GM12878 (cell line): ENCODE results near the gene ZKSCAN2. TPM values are rescaled to one million over a fixed set of nuclear protein-coding genes. Genes with fewer than 3 reads are reported as not detected.

Source experiments
- ATAC-seq: fragments of 200-7000 bp; cut with Tn5 transposase; 3 replicates; pipeline ENCODE4 v1.9.1; 2020; ENCODE audit warnings: mild to moderate bottlenecking, moderate library complexity
- BruUV-seq: library from RNA; stranded (reverse); fragments of 400-500 nt; replicated peaks from 2 replicates; lab custom pipeline; 2021; lab: Mats Ljungman, UMichigan
- CTCF ChIA-PET: fragments of 300-600 bp; sonication (Branson Sonifier 250); formaldehyde crosslinking; extraction: SDS; loops from one replicate; lab custom pipeline; 2021; ENCODE audit warnings: inconsistent platforms; lab: Yijun Ruan, JAX
- POLR2A ChIA-PET: fragments of 350-600 bp; formaldehyde crosslinking; extraction: SDS; loops from one replicate; lab custom pipeline; 2021; ENCODE audit warnings: inconsistent platforms; lab: Charles Lee
- RAD21 ChIA-PET: fragments of 300-600 bp; sonication (Branson Sonifier 250); formaldehyde crosslinking; loops from one replicate; lab custom pipeline; 2023; ENCODE audit warnings: antibody characterized with exemption; ENCODE audit not compliant: unreplicated experiment; lab: Charles Lee
- SMC1A ChIA-PET: fragments of 300-600 bp; sonication (Branson Sonifier 250); formaldehyde crosslinking; loops from one replicate; lab custom pipeline; 2023; ENCODE audit not compliant: unreplicated experiment, uncharacterized antibody; lab: Charles Lee
- DNase-seq: peaks from one replicate; pipeline ENCODE4 v3.0.0-alpha.2; 2011; ENCODE audit warnings: low read depth, low spot score
- FAIRE-seq: peaks from 3 replicates; lab custom pipeline; 2011; peaks lifted over from hg19 to GRCh38; lab: Jason Lieb, UNC
- H2AFZ ChIP-seq: 2 replicates; pipeline ENCODE4 v1.6.0; 2011; ENCODE audit warnings: low read depth, low read length, control low read depth; ENCODE audit not compliant: control insufficient read depth
- H3K27ac ChIP-seq: 2 replicates; pipeline ENCODE4 v1.5.1; 2011; ENCODE audit warnings: control low read depth; ENCODE audit not compliant: control insufficient read depth, insufficient read depth
- H3K27me3 ChIP-seq, 2 experiments: replicated peaks in 1 of 2; 2 replicates each; pipeline versions ENCODE4 v1.6.0 to v1.6.1; 2011; ENCODE audit warnings: low read length in 1 of 2; ENCODE audit not compliant: control insufficient read depth in 2 of 2, insufficient read depth in 2 of 2
- H3K36me3 ChIP-seq, 2 experiments: 2 replicates each; pipeline ENCODE4 v1.5.1; 2011; ENCODE audit warnings: low read length in 1 of 2; ENCODE audit not compliant: control insufficient read depth in 2 of 2, insufficient read depth in 2 of 2
- H3K4me1 ChIP-seq: 2 replicates; pipeline ENCODE4 v1.6.1; 2011; ENCODE audit warnings: mild to moderate bottlenecking, low read length, moderate library complexity, mixed read lengths; ENCODE audit not compliant: control insufficient read depth, insufficient read depth
- H3K4me2 ChIP-seq: 2 replicates; pipeline ENCODE4 v1.6.0; 2011; ENCODE audit warnings: control low read depth; ENCODE audit not compliant: control insufficient read depth, insufficient read depth
- H3K4me3 ChIP-seq: fragments of 200-600 bp; sonication (generic); 2 replicates; pipeline ENCODE4 v1.5.1; 2016
- H3K79me2 ChIP-seq: 2 replicates; pipeline ENCODE4 v1.6.0; 2011; ENCODE audit warnings: low read length; ENCODE audit not compliant: control insufficient read depth, insufficient read depth
- H3K9ac ChIP-seq: 2 replicates; pipeline ENCODE4 v1.8.0; 2011; ENCODE audit warnings: low read length, control low read depth, mixed read lengths; ENCODE audit not compliant: control insufficient read depth, insufficient read depth
- H3K9me3 ChIP-seq: replicated peaks from 3 replicates; pipeline ENCODE4 v1.5.1; 2011; ENCODE audit warnings: mild to moderate bottlenecking, low read length; ENCODE audit not compliant: control insufficient read depth, insufficient read depth
- H4K20me1 ChIP-seq: 2 replicates; pipeline ENCODE4 v1.6.0; 2011; ENCODE audit not compliant: control insufficient read depth, insufficient read depth
- CBFB ChIP-seq: IDR thresholded peaks from 2 replicates; pipeline ENCODE4 v1.6.1; 2016; ENCODE audit warnings: antibody characterized with exemption, low read depth
- CTCF ChIP-seq, 3 experiments: IDR thresholded peaks in 2 of 3; conservative IDR thresholded peaks in 1 of 3; 2 replicates each; pipeline ENCODE4 v1.5.1; 2011; ENCODE audit warnings: low read depth in 3 of 3, low read length in 3 of 3, mild to moderate bottlenecking in 3 of 3, control low read depth in 2 of 3, moderate library complexity in 2 of 3, inconsistent platforms in 1 of 3, mixed read lengths in 1 of 3; ENCODE audit not compliant: control insufficient read depth in 2 of 3, insufficient read depth in 1 of 3; ENCODE audit errors: extremely low read depth in 1 of 3
- GABPA ChIP-seq: IDR thresholded peaks from 2 replicates; pipeline ENCODE4 v1.6.1; 2014; ENCODE audit warnings: antibody characterized with exemption, low read depth, mild to moderate bottlenecking, inconsistent platforms
- MLLT1 ChIP-seq: fragments of 450-650 bp; IDR thresholded peaks from 2 replicates; pipeline ENCODE4 v1.6.1; 2016; ENCODE audit warnings: mild to moderate bottlenecking
- NFIC ChIP-seq: IDR thresholded peaks from 2 replicates; pipeline ENCODE4 v1.6.1; 2012; ENCODE audit warnings: low read depth, mild to moderate bottlenecking, inconsistent platforms, low read length, moderate library complexity
- NR2F1 ChIP-seq: fragments of 450-650 bp; conservative IDR thresholded peaks from 2 replicates; pipeline ENCODE4 v1.6.1; 2017; ENCODE audit warnings: mild to moderate bottlenecking
- RAD51 ChIP-seq: fragments of 450-650 bp; IDR thresholded peaks from 2 replicates; pipeline ENCODE4 v1.6.1; 2016; ENCODE audit warnings: moderate library complexity, mild to moderate bottlenecking, inconsistent platforms
- SMARCA5 ChIP-seq: fragments of 450-650 bp; IDR thresholded peaks from 2 replicates; pipeline ENCODE4 v1.6.1; 2017; ENCODE audit warnings: mild to moderate bottlenecking
- ZBTB4 ChIP-seq: fragments of 450-650 bp; formaldehyde crosslinking; IDR thresholded peaks from 2 replicates; pipeline ENCODE4 v1.4.0; 2022; ENCODE audit warnings: mild to moderate bottlenecking, moderate library complexity
- WGBS: methylation state at CpG from one replicate; pipeline ENCODE4 v1.1.6; 2016; ENCODE audit warnings: low lambda C conversion rate; ENCODE audit not compliant: insufficient replicate concordance, insufficient coverage; ENCODE audit errors: missing lambda C conversion rate; 5-methylcytosine and 5-hydroxymethylcytosine counted together
- in situ Hi-C: fragments of 300-500 bp; cut with MboI; formaldehyde crosslinking; loops from 9 replicates; pipeline ENCODE4 v1.14.3; 2018; ENCODE audit warnings: mixed read lengths
- intact Hi-C: fragments of 100-400 bp; cut with micrococcal nuclease; formaldehyde crosslinking; loops from one replicate; pipeline ENCODE4 v1.14.2; 2022; ENCODE audit not compliant: unreplicated experiment
- polyA plus RNA-seq, 11 experiments: library from polyadenylated mRNA; depleted of rRNA in 4 of 11; unstranded in 6 of 11; stranded (reverse) in 5 of 11; fragments of >200 nt; fragmentation: Nextera tagmentation in 4 of 11; fragmentation: Illumina TruSeq in 1 of 11; extraction: Ambion mirVana in 4 of 11; extraction: Trizol in 1 of 11; gene quantifications; 1 replicate in 1 of 11; 2 replicates in 10 of 11; pipeline versions ENCODE4 v1.2.1 to v1.2.3, GENCODE V29; 2011 to 2016; ENCODE audit warnings: inconsistent platforms in 2 of 11, missing spikeins in 2 of 11, low read depth in 1 of 11
- total RNA-seq, 4 experiments: library from RNA; depleted of rRNA in 3 of 4; stranded (reverse); fragments of >200 nt in 3 of 4; fragmentation: Illumina TruSeq in 1 of 4; extraction: Trizol in 1 of 4; gene quantifications; 2 replicates each; pipeline versions ENCODE4 v1.2.1 to v1.2.3, GENCODE V29; 2013 to 2021

Gene ZKSCAN2
- total and polyA plus RNA-seq, 10 of the 15 experiments (the other 5 are each of a cell fraction or from before 2014, with no cell fraction given) = 0.75 to 6.6 (median 2.9) TPM

- Histone ChIP-seq H4K20me1 (no peaks in the 10 kb centered on the region), H3K4me2 (no peak overlapping the region), H3K9ac (no peak overlapping the region), H3K4me1 (no peaks in the 10 kb centered on the region)
- no TSS peak for BruUV-seq
- no peak for FAIRE-seq
- RAD21 ChIA-PET = interaction anchor here (1.6 kb wide), 1 partner anchor 91 kb away, joined by 3 read pairs; no protein-coding TSS in a partner anchor
- intact Hi-C loops = no loop called here
- no peak for ATAC-seq
- 56% methylated on average over 17 of the region's 17 CpGs for WGBS
- no peak for TF ChIP-seq ZBTB4 (CRISPR knock-in tag)
- TF ChIP-seq NFIC = no peak
- no peak for TF ChIP-seq CTCF (IDR thresholded peaks at IDR 0.05 in 2 of 3, conservative IDR thresholded peaks at IDR 0.05 in 1 of 3; ENCODE audit: control insufficient read depth in 2 of 3, extremely low read depth in 1 of 3, insufficient read depth in 1 of 3, low read depth in 3 of 3, low read length in 3 of 3)
- no peak for TF ChIP-seq SMARCA5
- no peak for TF ChIP-seq CBFB
- TF ChIP-seq NR2F1 = no peak
- no peak for TF ChIP-seq GABPA
- TF ChIP-seq RAD51 = no peak
- TF ChIP-seq MLLT1 = no peak
- TF ChIP-seq, all 136 proteins: peak for 0
- no peaks in the 10 kb centered on the region for H3K79me2 ChIP-seq
- H3K4me3 ChIP-seq = no peak overlapping the region
- DNase-seq = no peak
- H2AFZ ChIP-seq = no peak overlapping the region
- ChIA-PET POLR2A (no interaction called here), SMC1A (no interaction called here), CTCF (interaction anchor here (3.6 kb wide), 1 partner anchor 16 kb away, joined by 16 read pairs; no protein-coding TSS in a partner anchor)
- in situ Hi-C loops = no loop called here
- H3K27ac ChIP-seq = no peak overlapping the region
- peaks cover 0 to 1% of the 10 kb centered on the region in 2 experiments; a peak in 1 of 4 replicates for H3K27me3 ChIP-seq
- no peaks in the 10 kb centered on the region for H3K36me3 ChIP-seq
- no peaks in the 10 kb centered on the region for H3K9me3 ChIP-seq
Measured at GRCh38 chr16:25217112-25217511, 40.5 kb downstream of the ZKSCAN2 start.
